GM19035 (cell line): ENCODE measurements around the gene DTX2.
"Not testable (repeated sequence)": the region's sequence is repeated elsewhere in the genome, so short reads cannot be mapped to it uniquely, and the experiment has no call there.

Source experiments
- ATAC-seq: cut with Tn5 transposase; IDR thresholded peaks from one replicate; pipeline ENCODE4 v1.9.1; 2021; ENCODE audit not compliant: unreplicated experiment

Gene DTX2

DNA sequence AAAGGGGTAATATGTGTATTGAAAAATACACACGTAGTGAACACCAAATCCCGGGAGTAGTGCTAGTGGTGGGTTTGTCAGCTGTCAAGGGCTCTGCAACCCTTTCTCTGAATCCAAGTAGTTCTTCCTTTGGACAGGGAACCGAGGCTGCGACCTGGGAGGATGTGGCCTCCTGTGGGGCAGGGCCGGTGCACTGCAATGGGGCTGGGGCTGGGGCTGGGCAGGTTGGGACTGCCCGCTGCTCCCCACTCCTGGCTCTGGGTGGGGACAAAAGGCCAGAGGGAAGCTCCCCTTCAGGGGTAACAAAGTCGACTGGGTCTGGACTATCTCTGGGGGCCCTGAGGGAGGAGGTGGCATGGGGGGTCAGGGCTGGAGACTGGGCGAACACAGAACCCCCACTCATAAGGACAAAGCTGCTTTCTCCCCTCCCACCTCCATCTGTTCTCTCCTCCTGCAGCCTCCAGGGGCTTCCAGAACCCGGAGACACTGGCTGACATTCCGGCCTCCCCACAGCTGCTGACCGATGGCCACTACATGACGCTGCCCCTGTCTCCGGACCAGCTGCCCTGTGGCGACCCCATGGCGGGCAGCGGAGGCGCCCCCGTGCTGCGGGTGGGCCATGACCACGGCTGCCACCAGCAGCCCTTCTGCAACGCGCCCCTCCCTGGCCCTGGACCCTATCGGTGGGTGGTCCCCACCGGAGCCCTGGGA, 49.8 kb downstream of the DTX2 start:
- not testable (repeated sequence) for ATAC-seq

DNA sequence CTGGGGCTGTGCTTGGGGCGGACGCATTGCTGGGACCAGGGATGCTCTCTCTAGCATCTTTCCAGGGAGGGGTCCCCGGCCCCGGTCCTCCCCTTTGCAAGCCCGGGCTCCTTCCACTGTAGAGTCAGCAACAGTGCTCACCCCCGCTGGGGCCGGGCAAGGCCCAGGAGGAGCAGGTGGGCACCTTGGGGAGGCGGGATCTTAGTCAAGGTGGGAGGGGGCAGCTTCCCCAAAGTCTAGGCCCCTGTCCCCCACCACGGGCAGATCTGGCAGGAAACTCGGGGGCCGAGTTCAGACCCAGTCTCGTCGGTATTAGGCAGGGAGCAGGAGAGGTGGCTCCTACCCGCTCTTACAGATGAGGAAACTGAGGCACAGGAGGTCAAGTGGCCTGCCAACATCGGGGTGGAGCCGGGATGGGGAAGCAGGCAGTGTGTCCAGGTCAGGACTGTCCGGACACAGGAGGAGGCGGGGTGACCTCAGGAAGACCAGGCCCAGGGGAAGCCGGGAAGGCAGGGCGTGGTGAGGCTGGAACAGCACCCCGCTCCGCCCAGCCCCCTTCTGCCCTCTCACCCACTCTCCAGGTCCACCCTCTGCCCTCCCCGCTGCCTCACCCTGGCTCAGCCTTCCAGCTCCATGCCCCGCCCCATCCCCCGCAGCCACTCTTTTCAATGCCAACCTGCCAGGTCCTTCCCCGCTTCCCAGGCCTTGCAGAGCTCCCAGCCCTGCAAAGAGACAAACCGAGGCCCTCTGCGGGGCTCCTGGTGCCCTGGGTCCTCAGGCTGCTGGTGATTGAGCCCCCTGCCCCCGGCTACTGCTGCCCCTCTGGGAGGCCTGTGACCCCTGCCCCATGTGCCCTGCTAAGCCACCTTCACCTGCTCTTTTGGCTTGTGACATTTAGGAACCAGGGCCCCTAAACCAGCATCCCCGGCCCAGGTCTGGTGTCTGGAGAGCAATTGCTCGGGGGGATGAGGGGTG, 50.7 kb downstream of the DTX2 start:
- not testable (repeated sequence) for ATAC-seq

DNA sequence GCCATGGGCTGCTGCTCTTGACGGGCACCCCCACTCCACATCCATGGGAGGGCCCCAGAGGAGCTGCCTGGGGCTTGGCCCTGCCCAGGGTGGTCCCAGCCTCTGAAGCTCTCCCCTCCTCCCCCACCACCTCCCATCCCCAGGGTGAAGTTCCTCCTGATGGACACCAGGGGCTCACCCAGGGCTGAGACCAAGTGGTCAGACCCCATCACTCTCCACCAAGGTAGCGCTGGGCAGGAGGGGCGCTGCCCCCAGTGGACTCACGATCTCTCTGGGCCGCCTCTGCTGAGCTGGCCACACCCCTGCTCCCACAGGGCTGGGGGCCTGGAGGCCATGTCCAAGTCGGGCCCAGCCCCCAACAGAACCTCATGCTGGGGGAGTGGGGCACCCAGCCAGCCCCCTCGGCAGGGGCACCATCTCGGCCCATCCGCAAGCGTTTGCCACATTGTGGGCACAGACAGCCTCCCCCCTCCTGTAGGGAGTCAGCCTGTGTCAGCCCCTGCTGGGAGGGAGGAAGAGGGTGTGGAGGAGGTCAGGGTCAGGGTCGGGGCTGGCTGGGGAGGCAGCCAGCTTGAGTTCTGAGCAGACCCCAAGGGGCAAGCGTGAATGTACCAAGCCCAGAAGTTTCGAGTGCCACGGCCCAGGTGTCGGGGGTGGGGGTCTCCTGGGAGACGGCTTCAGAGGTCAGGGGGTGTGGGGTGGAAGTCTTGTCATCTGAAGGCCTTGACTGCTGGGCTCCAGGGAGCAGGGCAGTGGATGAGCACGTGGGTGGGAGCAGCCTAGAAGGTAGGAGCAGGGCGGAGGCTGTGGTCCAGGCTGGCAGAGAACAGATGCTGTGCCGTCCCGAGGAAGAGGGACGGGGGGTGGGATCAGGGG, 51.7 kb downstream of the DTX2 start:
- ATAC-seq = no peak

DNA sequence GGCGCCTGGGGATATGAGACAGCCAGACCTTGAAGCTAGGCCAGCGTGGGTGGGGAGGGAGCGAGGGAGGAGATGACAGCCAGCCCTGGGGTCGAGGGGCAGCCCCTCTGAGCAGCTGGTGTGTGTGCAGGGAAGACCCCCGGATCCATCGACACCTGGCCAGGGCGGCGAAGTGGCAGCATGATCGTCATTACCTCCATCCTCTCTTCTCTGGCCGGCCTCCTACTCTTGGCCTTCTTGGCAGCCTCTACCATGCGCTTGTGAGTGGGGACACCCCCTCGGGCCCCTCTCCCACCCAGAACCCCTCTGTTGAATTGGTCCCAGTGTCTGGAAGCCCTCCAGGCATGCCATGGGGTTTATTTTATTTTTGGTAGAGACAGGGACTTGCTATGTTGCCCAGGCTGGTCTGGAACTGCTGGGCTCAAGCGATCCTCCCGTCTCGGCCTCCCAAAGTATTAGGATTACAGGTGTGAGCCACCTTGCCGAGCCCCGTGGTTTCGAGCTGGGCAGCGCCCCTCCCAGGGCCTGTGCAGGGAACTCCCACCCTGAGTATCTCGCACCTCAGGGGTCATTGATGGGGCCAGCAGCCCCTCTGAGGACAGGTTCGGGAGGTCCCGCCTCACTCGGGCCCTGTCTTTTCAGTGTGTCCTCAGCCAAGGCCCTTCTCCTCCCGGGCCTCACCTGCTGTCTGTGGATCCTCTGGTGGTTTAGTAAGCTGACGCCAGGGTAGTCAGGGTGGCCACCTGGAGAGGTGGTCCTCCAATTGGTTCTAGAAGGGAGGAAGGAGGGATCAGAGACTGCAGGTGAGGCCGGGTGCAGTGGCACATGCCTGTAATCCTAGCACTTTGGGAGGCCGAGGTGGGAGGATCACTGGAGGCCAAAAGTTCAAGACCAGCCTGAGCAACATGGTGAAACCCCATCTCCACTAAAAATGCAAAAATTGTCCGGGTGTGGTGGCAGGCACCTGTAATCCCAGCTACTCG, 52.6 kb downstream of the DTX2 start:
- ATAC-seq = no peak

DNA sequence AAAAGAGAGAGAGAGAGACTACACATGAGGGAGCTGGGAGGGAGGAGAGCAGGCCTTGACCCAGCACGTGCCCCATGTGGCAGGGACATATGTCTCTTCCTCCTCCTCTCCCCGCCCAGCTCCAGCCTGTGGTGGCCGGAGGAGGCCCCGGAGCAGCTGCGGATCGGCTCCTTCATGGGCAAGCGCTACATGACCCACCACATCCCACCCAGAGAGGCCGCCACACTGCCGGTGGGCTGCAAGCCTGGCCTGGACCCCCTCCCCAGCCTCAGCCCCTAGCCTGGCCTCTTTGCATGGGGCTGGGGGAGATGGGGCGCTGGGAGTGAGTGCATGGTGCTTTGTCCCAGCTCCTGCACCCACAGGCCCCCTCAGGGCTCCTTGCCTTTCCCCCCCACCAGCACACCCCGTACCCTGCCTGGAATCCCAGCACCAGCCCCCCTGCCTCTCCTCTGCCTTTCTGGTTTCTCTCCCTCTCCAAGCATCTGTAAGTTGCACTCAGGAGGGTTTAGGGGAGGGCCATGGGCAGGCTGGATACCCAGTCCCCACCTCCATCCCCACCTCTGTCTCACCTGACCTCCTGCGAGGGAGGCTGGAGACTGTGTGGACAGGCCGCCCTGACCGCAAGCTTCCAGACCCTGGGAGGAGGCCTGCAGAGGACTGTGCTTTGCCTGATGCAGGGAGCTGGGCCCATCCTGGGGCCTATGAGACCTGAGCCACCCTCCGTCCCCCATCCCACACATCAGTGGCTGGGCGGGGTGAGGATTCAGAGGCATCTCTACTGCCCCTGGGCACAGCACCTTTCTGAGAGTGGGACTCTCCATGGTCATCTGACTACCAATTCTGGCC, 53.6 kb downstream of the DTX2 start:
- ATAC-seq = no peak

DNA sequence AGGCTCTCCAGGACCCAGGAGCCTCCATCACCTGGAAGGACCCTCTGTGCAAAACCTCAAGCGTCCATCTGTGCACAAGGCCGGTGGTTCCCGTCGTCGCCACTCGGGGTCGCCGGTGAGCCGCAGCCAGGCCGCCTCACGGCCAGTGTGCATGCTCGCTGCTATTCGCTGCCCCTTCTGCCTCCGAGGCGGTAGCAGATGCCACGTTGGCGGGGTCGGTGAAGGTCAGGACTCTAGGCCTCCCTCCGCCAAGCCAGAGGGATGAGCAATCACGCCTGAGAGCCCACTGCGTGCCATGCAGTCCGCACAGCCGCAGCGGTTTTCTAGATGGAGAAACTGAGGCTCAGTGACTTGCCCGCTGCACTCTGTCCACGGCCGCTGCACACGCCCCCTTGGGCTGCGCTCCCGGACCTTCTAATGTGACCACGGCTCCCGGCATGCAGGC, 54.5 kb downstream of the DTX2 start:
- ATAC-seq = no peak

DNA sequence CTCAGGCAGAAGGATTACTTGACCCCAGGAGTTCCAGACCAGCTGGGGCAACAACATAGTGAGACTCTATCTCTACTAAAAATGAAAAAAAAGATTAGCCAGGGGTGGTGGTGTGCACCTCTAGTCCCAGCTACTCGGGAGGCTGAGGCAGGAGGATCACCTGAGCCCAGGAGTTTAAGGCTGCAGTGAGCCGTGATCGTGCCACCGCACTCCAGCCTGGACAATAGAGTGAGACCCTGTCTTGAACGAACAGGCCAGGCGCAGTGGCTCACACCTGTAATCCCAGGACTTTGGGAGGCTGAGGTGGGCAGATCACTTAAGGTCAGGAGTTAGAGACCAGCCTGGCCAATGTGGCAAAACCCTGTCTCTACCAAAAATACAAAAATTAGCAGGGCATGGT, 55.4 kb downstream of the DTX2 start:
- ATAC-seq = not testable (repeated sequence)

DNA sequence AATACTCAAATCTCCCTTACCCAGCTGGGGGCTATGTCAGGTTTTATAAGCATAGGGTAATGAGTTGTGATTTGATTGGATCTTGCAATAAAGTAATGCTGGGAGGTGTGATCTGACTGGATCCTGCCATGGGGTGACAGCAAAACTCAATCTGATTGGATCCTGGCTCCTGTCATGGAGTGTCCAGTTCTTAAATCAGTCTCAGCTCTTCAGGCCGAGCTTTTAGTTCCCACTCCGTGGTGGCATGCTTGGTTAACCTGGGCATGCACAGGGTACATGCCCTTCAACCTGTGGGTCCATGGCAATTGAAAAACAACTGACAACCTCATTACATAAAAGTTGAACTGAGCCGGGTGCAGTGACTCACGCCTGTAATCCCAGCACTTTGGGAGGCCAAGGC, 64.7 kb downstream of the DTX2 start:
- not testable (repeated sequence) for ATAC-seq

DNA sequence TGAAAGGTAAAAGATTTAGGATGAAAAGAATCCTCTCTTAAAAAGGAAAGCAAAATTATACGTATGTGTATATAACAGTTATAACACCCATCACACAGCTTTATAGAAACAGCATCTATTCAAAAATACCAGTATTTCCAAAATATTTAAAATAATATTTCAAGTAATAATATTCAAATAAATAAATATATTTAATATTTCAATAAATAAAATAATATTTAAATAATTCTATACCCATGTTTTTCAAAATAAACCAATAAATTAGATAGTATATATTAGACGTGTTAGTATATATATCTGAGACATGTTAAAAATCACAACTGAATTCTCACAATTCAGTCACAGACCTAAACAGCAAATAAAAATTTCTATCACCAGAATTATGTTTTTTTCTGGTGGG, 70.1 kb downstream of the DTX2 start:
- not testable (repeated sequence) for ATAC-seq

DNA sequence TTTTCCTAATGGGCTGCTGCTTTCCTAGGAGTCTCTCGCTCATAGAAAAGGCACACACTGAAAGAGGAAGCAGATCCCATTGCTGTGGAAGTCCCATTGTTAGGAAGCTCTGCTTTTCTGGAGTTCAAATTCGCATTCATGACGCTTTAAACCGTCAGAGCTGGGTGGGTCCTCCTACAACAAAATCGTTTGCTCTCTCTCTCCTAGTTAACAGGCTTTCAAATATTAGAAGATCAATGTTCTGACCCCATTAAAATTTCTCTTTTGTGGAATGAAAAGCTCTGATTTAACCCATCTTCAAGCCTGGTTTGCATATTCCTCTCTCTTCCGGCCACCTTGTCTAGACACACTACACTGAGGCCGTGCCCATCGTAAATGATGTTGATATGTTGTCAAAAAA, 81.7 kb downstream of the DTX2 start, which contains the start of gene SPDYE16:
Gene SPDYE16, minus strand, starts transcription at position 101 of the 400 bp plus-strand sequence. CDS start 1,838 bp downstream, outside the sequence.
- ATAC-seq = not testable (repeated sequence)

DNA sequence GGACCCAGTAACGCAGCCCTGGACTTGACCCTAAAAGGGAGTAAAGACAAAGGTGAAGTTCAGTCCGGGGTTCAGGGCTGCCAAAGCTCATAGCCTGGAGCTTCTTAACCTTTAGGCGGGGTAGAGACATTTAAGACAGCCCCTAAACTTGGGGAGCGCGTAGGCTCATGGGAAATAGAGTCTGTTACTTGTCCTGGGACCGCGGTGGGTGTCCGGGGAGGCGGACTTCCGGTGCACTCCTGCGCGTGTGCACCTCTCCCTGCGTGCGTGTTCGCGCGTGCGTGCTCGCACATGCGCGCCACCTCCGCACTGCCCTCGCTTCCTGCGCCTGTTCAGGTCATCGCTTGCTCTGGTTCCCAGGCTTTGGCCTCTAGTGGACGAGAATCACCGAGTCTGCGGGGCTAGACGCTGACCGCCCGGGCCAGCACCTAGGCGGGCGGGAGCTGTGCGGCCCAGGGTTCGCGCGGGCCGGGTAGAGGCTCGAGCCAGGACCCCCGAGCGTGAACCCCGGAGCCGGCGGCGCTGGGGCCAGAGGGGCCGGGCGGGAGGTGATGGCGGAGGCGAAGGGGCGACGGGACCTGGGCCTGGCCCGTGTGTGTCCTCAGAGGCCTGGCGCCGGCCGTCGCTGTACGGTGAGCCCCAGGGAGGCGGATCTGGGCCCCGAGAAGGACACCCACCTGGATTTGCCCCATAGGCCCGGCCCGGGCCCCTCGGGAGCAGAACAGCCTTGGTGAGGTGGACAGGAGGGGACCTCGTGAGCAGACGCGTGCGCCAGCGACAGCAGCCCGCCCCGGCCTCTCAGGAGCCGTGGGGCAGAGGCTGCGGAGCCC, 87.7 kb downstream of the DTX2 start:
- ATAC-seq = peak; percentile 99

DNA sequence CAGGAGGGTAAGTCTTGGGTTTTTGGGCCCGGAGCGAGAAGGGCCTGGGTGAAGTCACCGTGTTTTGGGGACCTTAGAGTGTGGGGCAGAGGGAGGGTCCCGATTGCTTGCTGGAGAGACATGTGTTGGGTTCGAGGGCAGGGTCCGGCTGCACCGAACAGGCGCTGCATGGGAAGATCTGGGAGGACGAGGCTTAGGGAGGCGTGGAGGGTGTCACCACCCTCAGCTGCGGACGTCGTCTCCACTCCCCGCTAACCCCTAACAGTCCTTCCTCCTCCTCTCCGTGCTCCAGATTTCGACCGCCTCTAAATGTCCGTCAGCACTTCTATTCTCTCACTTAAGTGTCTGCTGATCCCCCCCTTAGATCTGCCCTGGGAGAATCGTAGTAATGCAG, 88.3 kb downstream of the DTX2 start:
- not testable (repeated sequence) for ATAC-seq

DNA sequence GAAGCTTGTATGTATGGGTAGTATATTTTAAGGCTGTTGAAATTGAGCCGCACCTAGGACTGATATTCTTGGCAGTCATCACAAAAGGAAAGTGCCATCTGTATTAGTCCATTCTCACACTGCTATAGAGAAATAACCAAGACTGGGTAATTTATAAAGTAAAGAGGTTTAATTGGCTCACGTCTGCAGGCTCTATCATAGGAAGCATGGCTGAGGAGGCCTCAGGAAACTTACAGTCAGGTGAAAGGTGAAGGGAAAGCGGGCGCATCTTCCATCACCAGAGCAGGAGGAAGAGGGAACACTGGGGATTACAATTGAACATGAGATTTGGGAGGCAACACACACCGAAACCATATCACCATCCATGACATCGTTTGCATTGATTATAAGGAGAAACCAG, 90.5 kb downstream of the DTX2 start:
- ATAC-seq = not testable (repeated sequence)
